RWPE2 (cell line): ENCODE results near the gene DIAPH3.

ENCODE experiments used
- ATAC-seq: fragments of 200-7000 bp; cut with Tn5 transposase; 3 replicates; pipeline ENCODE4 v1.9.1; 2021; ENCODE audit warnings: low read depth
- DNase-seq: peaks from one replicate; pipeline ENCODE4 v3.0.0-alpha.2; 2020; ENCODE audit warnings: low spot score
- H3K27ac ChIP-seq: fragments of 450-650 bp; 2 replicates; pipeline ENCODE4 v1.5.1; 2017; ENCODE audit warnings: mild to moderate bottlenecking; ENCODE audit not compliant: poor library complexity, severe bottlenecking
- H3K27me3 ChIP-seq: fragments of 250-450 bp; sonication (Bioruptor Pico); 2 replicates; pipeline ENCODE4 v1.5.1; 2021; ENCODE audit warnings: mild to moderate bottlenecking, moderate library complexity; ENCODE audit not compliant: insufficient read depth, poor library complexity, severe bottlenecking
- H3K36me3 ChIP-seq: fragments of 250-450 bp; sonication (Bioruptor Pico); 2 replicates; pipeline ENCODE4 v1.5.1; 2020; ENCODE audit warnings: low read depth, mild to moderate bottlenecking, moderate library complexity
- H3K4me1 ChIP-seq: fragments of 250-450 bp; sonication (Bioruptor Pico); 2 replicates; pipeline ENCODE4 v1.5.1; 2021; ENCODE audit warnings: mild to moderate bottlenecking, moderate library complexity; ENCODE audit not compliant: insufficient read depth, poor library complexity, severe bottlenecking
- H3K4me3 ChIP-seq: fragments of 250-450 bp; sonication (Bioruptor Pico); 2 replicates; pipeline ENCODE4 v1.5.1; 2021; ENCODE audit warnings: mild to moderate bottlenecking, moderate library complexity; ENCODE audit not compliant: severe bottlenecking
- H3K9me3 ChIP-seq: fragments of 250-450 bp; sonication (Bioruptor Pico); 2 replicates; pipeline ENCODE4 v1.5.1; 2021; ENCODE audit warnings: mild to moderate bottlenecking, moderate library complexity; ENCODE audit not compliant: severe bottlenecking
- CTCF ChIP-seq: fragments of 450-650 bp; IDR thresholded peaks from one replicate; pipeline ENCODE4 v1.5.1; 2017; ENCODE audit warnings: mild to moderate bottlenecking, moderate library complexity; ENCODE audit not compliant: poor library complexity, severe bottlenecking

The DIAPH3 gene

GRCh38 chr13:59979589-59979988, 184.1 kb downstream of the DIAPH3 start:
- H3K27me3 ChIP-seq, result no peaks in the 10 kb centered on the region
- DNase-seq, result no peak
- H3K36me3 ChIP-seq, result peaks cover 18% of the 10 kb centered on the region
- H3K4me1 ChIP-seq, result no peaks in the 10 kb centered on the region
- no peak for TF ChIP-seq CTCF
- no peak for ATAC-seq
- H3K9me3 ChIP-seq, result no peaks in the 10 kb centered on the region
- H3K27ac ChIP-seq, result no peak overlapping the region
- H3K4me3 ChIP-seq, result no peak overlapping the region

GRCh38 chr13:59978862-59979261, 184.9 kb downstream of the DIAPH3 start:
- no peak overlapping the region for H3K27ac ChIP-seq
- peaks cover 18% of the 10 kb centered on the region for H3K36me3 ChIP-seq
- H3K4me3 ChIP-seq, result no peak overlapping the region
- no peaks in the 10 kb centered on the region for H3K4me1 ChIP-seq
- no peaks in the 10 kb centered on the region for H3K27me3 ChIP-seq
- no peak for DNase-seq
- ATAC-seq, result no peak
- H3K9me3 ChIP-seq, result no peaks in the 10 kb centered on the region
- TF ChIP-seq CTCF, result no peak

- Histone ChIP-seq H3K27ac (no peak overlapping the region), H3K4me1 (no peaks in the 10 kb centered on the region), H3K4me3 (no peak overlapping the region), H3K9me3 (no peaks in the 10 kb centered on the region), H3K36me3 (peaks cover 16% of the 10 kb centered on the region), H3K27me3 (no peaks in the 10 kb centered on the region)
- ATAC-seq, result no peak
- no peak for DNase-seq
- TF ChIP-seq CTCF, result no peak
Observed at GRCh38 chr13:59976856-59977255, 186.9 kb downstream of the DIAPH3 start.

- Histone ChIP-seq H3K9me3 (no peaks in the 10 kb centered on the region), H3K36me3 (peaks cover 14% of the 10 kb centered on the region), H3K4me1 (no peaks in the 10 kb centered on the region), H3K27ac (no peak overlapping the region), H3K4me3 (no peak overlapping the region), H3K27me3 (no peaks in the 10 kb centered on the region)
- ATAC-seq (no peak), DNase-seq (no peak)
- TF ChIP-seq CTCF, result no peak
Observed at GRCh38 chr13:59975807-59976435, 187.8 kb downstream of the DIAPH3 start.

- H3K4me3 ChIP-seq, result no peak overlapping the region
- DNase-seq, result no peak
- no peak for ATAC-seq
- TF ChIP-seq CTCF, result no peak
- peaks cover 9% of the 10 kb centered on the region for H3K36me3 ChIP-seq
- H3K4me1 ChIP-seq, result no peaks in the 10 kb centered on the region
- H3K27me3 ChIP-seq, result no peaks in the 10 kb centered on the region
- no peaks in the 10 kb centered on the region for H3K9me3 ChIP-seq
- no peak overlapping the region for H3K27ac ChIP-seq
Observed at GRCh38 chr13:59970847-59971246, 192.9 kb downstream of the DIAPH3 start.
